ENCODE results near the gene TNFRSF25.

TNFRSF25 gene

DNA sequence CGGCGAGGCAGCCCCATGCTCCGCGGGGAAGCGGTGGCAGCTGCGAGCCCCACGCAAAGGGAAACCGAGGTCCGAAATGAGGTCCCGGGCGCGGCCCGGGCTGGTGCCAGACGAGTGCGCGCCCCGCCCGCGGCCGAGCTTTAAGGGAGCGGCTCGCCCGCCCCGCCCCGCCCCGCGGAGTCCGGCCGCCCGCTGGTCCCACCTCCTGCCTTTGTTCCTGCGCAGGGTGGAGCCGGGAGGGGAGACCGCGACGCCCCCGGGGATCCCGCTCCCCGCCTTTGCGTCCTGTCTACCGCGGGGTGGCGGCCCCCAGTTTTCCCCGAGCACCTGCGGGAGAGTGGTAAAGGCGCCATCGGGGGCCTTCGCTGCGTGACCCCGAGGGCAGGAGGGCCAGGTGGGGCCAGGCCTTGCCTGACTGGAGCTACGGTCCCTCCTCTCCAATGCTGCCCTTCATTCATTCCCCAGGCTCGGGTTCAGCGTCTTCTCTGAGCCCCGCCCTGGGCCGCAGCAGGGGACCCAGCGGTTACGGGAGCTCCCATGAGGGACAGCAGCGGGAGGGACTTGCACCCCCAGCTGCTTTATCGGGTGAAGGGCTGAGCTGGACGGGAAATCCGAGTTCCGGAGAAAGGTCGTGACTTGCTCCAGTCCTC is 46.0 kb downstream of the TNFRSF25 start, which contains the start of gene HES2:
HES2 (minus strand) TSS at position 116 of the 650 bp plus-strand sequence; CDS start at position 17, 99 bp downstream.
- no peak for DNase-seq (ENCODE audit: low read depth in 1 of 2, low spot score in 1 of 2)

- no peak for DNase-seq (ENCODE audit: low read depth in 1 of 2, low spot score in 1 of 2)
These were observed 46.6 kb downstream of the TNFRSF25 start for GRCh38 chr1:6419397-6419803.

DNA sequence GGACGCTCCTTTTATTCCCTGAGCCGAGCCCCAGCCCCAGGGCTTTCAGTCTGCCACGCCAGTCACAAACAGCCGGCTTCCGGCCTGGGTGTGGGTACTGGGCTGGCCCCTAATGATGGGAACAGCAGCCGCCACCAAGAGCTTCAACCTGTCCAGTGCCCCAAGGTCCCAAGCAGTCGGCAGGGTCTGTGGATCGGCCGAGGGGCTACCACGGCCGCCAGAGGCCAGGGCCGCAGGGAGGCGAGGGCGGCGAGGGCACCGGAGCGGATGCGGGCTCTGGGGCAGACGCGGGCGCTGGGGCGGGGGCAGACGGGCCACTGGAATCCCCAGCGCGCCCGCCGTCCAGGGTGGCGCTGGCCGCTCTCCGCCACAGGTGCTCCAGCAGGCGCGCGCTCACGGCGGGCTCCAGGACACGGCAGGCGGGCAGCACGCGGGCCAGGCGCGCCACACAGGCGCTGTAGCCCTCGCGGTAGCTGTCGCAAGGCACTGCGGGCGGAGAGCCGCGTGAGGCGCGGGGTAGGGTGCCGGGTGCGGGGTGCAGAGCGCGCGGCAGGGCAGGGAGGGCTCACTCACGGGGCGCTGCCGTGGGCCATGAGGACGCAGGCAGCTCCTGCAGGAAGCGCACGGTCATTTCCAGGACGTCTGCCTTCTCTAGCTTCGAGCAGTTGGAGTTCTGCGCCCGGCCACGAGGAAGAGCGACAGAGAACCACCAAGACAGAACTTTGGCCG is 47.1 kb downstream of the TNFRSF25 start:
- DNase-seq (ENCODE audit: low read depth in 1 of 2, low spot score in 1 of 2) = no peak

DNA sequence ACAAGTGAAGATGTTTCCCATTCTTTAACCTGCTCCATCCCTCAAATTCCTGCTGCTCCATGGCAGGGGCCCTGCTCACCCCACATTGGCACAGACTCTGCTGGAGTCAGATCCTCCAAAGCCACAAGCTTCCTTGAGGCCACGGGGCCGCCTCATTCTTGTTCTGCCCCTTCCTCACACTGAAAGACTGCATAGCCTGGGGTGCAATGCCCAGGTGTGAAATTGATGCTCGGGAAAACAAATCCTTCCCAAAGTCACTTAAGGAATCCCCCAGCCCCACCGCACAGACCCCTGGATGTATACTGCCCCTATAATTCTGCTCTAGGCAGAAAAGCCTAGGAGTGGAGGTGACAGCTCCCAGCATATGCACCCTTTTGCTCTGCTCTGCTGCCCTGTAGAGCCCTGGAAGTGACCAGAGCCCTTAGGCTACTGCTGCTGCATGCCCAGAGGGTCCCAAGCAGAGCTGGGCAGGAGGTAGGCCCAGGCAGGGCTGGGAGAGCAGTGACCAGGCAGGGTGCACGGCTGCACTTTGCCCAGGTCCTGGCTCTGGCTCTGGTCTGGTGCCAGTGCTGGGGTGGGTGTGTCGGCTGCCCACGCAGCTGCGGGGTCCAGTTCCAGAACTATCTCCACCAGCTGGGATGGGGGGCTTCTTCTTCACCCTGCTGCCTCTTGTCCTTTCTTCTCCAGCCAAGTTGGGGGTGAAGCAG is 47.9 kb downstream of the TNFRSF25 start:
- DNase-seq (ENCODE audit: low read depth in 1 of 2, low spot score in 1 of 2) = no peak

- DNase-seq (ENCODE audit: low read depth in 1 of 2, low spot score in 1 of 2) = no peak
These were observed 49.1 kb downstream of the TNFRSF25 start for GRCh38 chr1:6416906-6417305.

DNA sequence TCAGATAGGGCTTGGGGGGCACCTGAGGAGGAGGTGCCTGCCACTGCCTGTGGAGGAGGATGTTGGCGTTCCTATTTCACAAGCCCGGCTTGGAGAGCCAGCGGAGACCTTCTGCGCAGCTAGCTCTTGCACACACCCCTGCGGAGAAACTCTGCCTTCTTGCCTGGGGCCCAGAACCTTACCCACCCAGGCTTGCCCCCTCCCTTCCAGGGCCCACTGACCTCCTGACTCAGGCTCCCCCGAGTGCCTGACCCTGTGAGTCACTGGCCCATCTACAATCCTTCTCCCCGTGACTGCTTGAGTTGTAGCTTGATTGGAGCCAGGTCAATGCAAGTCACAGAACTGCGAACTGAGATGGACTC is 49.7 kb downstream of the TNFRSF25 start:
- no peak for DNase-seq (ENCODE audit: low read depth in 1 of 2, low spot score in 1 of 2)

- DNase-seq (ENCODE audit: low read depth in 1 of 2, low spot score in 1 of 2) = no peak
These were observed 50.9 kb downstream of the TNFRSF25 start for GRCh38 chr1:6414881-6415626.

GRCh38 chr1:6414443-6414844 is 51.5 kb downstream of the TNFRSF25 start:
- peak in 1 of 2 donors; percentile 35 for DNase-seq (ENCODE audit: low read depth in 1 of 2, low spot score in 1 of 2)

DNA sequence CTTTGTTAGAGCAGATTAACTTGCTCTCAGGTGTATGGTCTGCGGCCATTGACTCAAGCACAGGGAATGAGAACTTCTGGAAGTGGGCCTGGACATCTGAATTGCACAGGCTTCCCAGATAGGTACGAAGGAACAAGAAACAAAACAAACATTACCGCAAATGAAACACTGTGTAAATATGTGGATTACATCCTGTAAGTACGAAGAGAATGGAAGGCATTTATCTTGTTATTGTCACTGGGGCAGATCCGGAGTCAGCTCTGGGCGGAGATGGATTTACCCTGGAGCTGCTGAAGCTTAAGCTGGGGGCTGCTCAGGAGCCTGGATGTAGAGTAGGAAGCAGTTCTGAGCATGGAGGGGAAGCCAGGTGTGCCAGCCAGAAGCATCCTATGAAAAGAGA is 53.1 kb downstream of the TNFRSF25 start:
- DNase-seq (ENCODE audit: low read depth in 1 of 2, low spot score in 1 of 2) = no peak

All from stimulated activated CD4-positive, alpha-beta T cell treated with anti-CD3 and anti-CD28 coated beads, Interleukin-15, amount 100 ng/mL, for 1 hour (primary cell).